Esophagus muscularis mucosa (tissue), 4 donors: Measurements from ENCODE around the gene CRY2. TPM values are rescaled to one million over a fixed set of nuclear protein-coding genes. Genes with fewer than 3 reads are reported as not detected.
A peak's percentile ranks its signal among the peaks of the same experiment; 100 is the strongest.
"Not testable (repeated sequence)": the region's sequence is repeated elsewhere in the genome, so short reads cannot be mapped to it uniquely, and the experiment has no call there.

ENCODE experiments used
- DNase-seq: peaks from one replicate; pipeline ENCODE4 v3.0.0-alpha.2; 2017; ENCODE audit errors: extremely low spot score
- H3K27ac ChIP-seq, 4 donors: fragments of 200-600 bp; sonication (generic); replicated peaks in 1 of 4; 1 replicate in 3 of 4; 2 replicates in 1 of 4; pipeline ENCODE4 v1.5.1; 2016 to 2019; ENCODE audit warnings: mild to moderate bottlenecking in 1 of 4
- H3K27me3 ChIP-seq, 4 donors: fragments of 200-600 bp; sonication (generic); one replicate each; pipeline versions ENCODE4 v1.5.1 to v1.6.0; 2016 to 2019
- H3K36me3 ChIP-seq, 4 donors: fragments of 200-600 bp; sonication (generic); one replicate each; pipeline ENCODE4 v1.5.1; 2016 to 2019
- H3K4me1 ChIP-seq, 4 donors: fragments of 200-600 bp; sonication (generic); one replicate each; pipeline ENCODE4 v1.5.1; 2016 to 2019
- H3K4me3 ChIP-seq, 4 donors: fragments of 200-600 bp; sonication (generic); 1 replicate in 2 of 4; 2 replicates in 2 of 4; pipeline ENCODE4 v1.5.1; 2016 to 2019; ENCODE audit warnings: mild to moderate bottlenecking in 4 of 4, moderate library complexity in 1 of 4
- H3K9me3 ChIP-seq, 4 donors: fragments of 200-600 bp; sonication (generic); 1 replicate in 3 of 4; 2 replicates in 1 of 4; pipeline ENCODE4 v1.5.1; 2016 to 2019
- CTCF ChIP-seq, 3 experiments: fragments of 200-600 bp in 2 of 3; fragments of 450-650 bp in 1 of 3; sonication (generic) in 2 of 3; IDR thresholded peaks; one replicate each; pipeline ENCODE4 v1.5.1; 2017 to 2019; ENCODE audit warnings: antibody characterized with exemption in 3 of 3, mild to moderate bottlenecking in 2 of 3, moderate library complexity in 1 of 3
- EP300 ChIP-seq: sonication (generic); formaldehyde crosslinking; IDR thresholded peaks from one replicate; pipeline ENCODE4 v1.6.1; 2017; ENCODE audit warnings: antibody characterized with exemption
- POLR2A ChIP-seq: fragments of 450-650 bp; IDR thresholded peaks from one replicate; pipeline ENCODE4 v1.6.1; 2017; ENCODE audit warnings: antibody characterized with exemption, moderate library complexity, mild to moderate bottlenecking, low read depth
- POLR2AphosphoS5 ChIP-seq, 2 donors: sonication (generic); formaldehyde crosslinking; IDR thresholded peaks; one replicate each; pipeline ENCODE4 v1.6.1; 2017; ENCODE audit warnings: antibody characterized with exemption in 2 of 2
- WGBS: methylation state at CpG from one replicate; pipeline ENCODE4 v1.1.5; 2018; 5-methylcytosine and 5-hydroxymethylcytosine counted together
- intact Hi-C: fragments of 100-400 bp; cut with DNase I; formaldehyde crosslinking; loops from one replicate; pipeline ENCODE4 v1.15.1; 2023
- total RNA-seq, 4 donors: library from RNA; depleted of rRNA; stranded (reverse); fragments of >200 nt; gene quantifications; one replicate each; pipeline versions ENCODE4 v1.1.0 to v1.2.1, GENCODE V29; 2016

CRY2 gene
- total RNA-seq, 4 donors from 2014 or later, result 32.0 to 57.6 (median 49.7) TPM

- Histone ChIP-seq H3K27ac (no peak overlapping the region), H3K4me1 (peaks cover 20 to 27% (median 25%) of the 10 kb centered on the region in 4 donors), H3K4me3 (no peak overlapping the region), H3K27me3 (peaks cover 0 to 25% (median 0%) of the 10 kb centered on the region in 4 donors), H3K36me3 (no peaks in the 10 kb centered on the region), H3K9me3 (no peaks in the 10 kb centered on the region)
- DNase-seq, result no peak
- 16% methylated on average over 5 of the region's 19 CpGs for WGBS
- intact Hi-C loops, result no loop called here
- TF ChIP-seq CTCF (IDR thresholded peaks at IDR 0.05), result no peak
- no peak for TF ChIP-seq POLR2A
- no peak for TF ChIP-seq EP300
- no peak for TF ChIP-seq POLR2AphosphoS5 (IDR thresholded peaks at IDR 0.05)
Observed at GRCh38 chr11:45896422-45896984, 49.2 kb downstream of the CRY2 start.

DNA sequence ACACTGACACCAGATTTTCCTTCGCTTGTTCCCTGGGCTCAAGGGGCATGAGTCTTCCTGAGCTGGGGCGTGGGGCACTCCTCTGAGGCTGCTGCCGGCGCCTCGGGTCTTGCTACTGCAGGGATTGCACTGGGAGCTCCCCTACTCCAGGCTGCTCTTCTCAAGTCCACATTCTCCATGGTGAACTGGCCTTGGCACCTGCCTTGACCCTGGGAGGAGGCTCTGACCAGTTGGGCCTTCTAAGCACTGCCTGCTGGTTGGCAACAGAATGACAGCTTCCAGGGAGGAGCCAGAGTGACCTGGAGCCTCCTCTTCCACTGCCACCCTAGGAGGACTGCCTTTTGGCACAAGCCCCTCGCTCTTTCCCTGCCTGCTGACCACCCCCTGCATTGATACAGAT is 50.3 kb downstream of the CRY2 start:
- H3K27me3 ChIP-seq, result peaks cover 0 to 25% (median 0%) of the 10 kb centered on the region in 4 donors
- H3K27ac ChIP-seq, result no peak overlapping the region
- no peaks in the 10 kb centered on the region for H3K9me3 ChIP-seq
- WGBS, result 92% methylated on average over 5 of the region's 6 CpGs
- H3K4me3 ChIP-seq, result no peak overlapping the region
- peaks cover 0 to 6% (median 4%) of the 10 kb centered on the region in 4 donors for H3K36me3 ChIP-seq
- no peak for DNase-seq
- intact Hi-C loops, result no loop called here
- H3K4me1 ChIP-seq, result peaks cover 20 to 31% (median 26%) of the 10 kb centered on the region in 4 donors
- TF ChIP-seq EP300, result no peak
- TF ChIP-seq POLR2A, result no peak
- no peak for TF ChIP-seq POLR2AphosphoS5 (IDR thresholded peaks at IDR 0.05)
- TF ChIP-seq CTCF (IDR thresholded peaks at IDR 0.05), result no peak

DNA sequence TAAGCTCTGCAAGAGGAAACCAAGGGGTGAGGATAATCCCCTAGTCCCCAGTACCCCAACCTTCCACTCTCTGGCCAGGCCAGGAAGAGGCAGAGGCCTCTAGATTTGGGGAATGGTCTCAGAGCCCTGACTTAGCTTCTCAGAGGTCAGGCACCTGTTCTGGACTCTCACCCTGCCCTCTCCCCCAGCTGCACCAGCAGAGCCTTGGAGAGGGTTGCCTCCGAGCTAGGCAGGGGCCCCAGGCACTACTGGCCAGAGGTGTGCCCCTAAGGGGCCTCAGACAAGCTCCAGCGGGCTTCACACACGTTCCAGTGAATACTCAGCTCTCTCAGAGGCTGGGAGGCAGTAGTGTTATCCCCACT is 51.8 kb downstream of the CRY2 start:
- TF ChIP-seq POLR2A (no peak), EP300 (no peak), POLR2AphosphoS5 (IDR thresholded peaks at IDR 0.05) (no peak), CTCF (IDR thresholded peaks at IDR 0.05) (no peak)
- Histone ChIP-seq H3K4me3 (peak overlapping the region; percentile 61 to 84 (median 66)), H3K9me3 (no peaks in the 10 kb centered on the region), H3K27ac (peak overlapping the region; percentile 62 to 79 (median 69)), H3K4me1 (peaks cover 20 to 31% (median 26%) of the 10 kb centered on the region in 4 donors), H3K27me3 (peaks cover 0 to 25% (median 0%) of the 10 kb centered on the region in 4 donors), H3K36me3 (peaks cover 0 to 21% (median 17%) of the 10 kb centered on the region in 4 donors)
- DNase-seq, result no peak
- intact Hi-C loops, result no loop called here
- WGBS, result 20% methylated on average over 3 of the region's 3 CpGs

- Histone ChIP-seq H3K27ac (peak overlapping the region; percentile 62 to 79 (median 69)), H3K4me3 (peak overlapping the region; percentile 61 to 84 (median 66)), H3K9me3 (no peaks in the 10 kb centered on the region), H3K36me3 (peaks cover 0 to 27% (median 23%) of the 10 kb centered on the region in 4 donors), H3K4me1 (peaks cover 20 to 31% (median 26%) of the 10 kb centered on the region in 4 donors), H3K27me3 (peaks cover 0 to 21% (median 0%) of the 10 kb centered on the region in 4 donors)
- DNase-seq, result no peak
- intact Hi-C loops, result no loop called here
- WGBS, result under 1% methylated on average over 45 of the region's 62 CpGs
- peak; percentile 32 to 54 for TF ChIP-seq POLR2AphosphoS5 (IDR thresholded peaks at IDR 0.05)
- no peak for TF ChIP-seq POLR2A
Observed at GRCh38 chr11:45899448-45900174, 52.3 kb downstream of the CRY2 start.

DNA sequence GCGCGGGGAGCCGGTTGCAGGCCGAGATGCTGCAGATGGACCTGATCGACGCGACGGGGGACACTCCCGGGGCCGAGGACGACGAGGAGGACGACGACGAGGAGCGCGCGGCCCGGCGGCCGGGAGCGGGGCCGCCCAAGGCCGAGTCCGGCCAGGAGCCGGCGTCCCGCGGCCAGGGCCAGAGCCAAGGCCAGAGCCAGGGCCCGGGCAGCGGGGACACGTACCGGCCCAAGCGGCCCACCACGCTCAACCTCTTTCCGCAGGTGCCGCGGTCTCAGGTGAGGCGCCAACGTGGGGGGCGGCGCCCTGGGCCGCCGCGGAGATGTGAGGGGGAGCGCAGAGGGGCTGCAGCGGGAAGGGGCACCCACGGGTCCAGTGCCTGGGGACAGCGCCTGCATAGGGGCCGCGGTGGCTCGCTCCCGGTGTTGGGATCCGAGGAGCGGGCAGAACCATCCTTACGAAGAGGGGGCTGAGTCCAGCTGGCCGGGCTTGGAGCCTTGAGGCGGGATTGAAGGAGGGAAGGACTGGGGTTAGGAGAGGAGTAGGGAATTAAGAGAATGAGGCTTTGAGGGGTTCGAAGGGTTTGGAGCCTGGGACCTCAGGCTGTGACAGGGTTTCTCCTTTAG is 53.0 kb downstream of the CRY2 start:
- Histone ChIP-seq H3K4me3 (peak overlapping the region; percentile 61 to 84 (median 66)), H3K27me3 (peaks cover 0 to 14% (median 0%) of the 10 kb centered on the region in 4 donors), H3K36me3 (peaks cover 0 to 34% (median 27%) of the 10 kb centered on the region in 4 donors), H3K27ac (peak overlapping the region; percentile 62 to 79 (median 69)), H3K4me1 (peaks cover 20 to 31% (median 26%) of the 10 kb centered on the region in 4 donors)
- WGBS, result 3% methylated on average over 22 of the region's 59 CpGs
- H3K9me3 ChIP-seq, intact Hi-C loops, DNase-seq: not testable (repeated sequence)
